H1 (cell line): ENCODE results near the gene LBX1. TPM values are rescaled to one million over a fixed set of nuclear protein-coding genes. Genes with fewer than 3 reads are reported as not detected.

Source experiments
- BRCA1 ChIP-seq: IDR thresholded peaks from 2 replicates; pipeline ENCODE4 v1.6.1; 2012; ENCODE audit warnings: low read depth, low read length, improper control_type of control experiment
- EZH2 ChIP-seq: fragments of 200-600 bp; sonication (generic); IDR thresholded peaks from 2 replicates; pipeline ENCODE4 v1.7.1; 2012; ENCODE audit warnings: low read depth, mild to moderate bottlenecking, moderate library complexity, low read length, inconsistent platforms; ENCODE audit not compliant: severe bottlenecking
- HDAC6 ChIP-seq: IDR thresholded peaks from one replicate; pipeline ENCODE4 v1.7.1; 2012; ENCODE audit warnings: low read depth, mild to moderate bottlenecking, inconsistent platforms, low read length, moderate library complexity
- KDM1A ChIP-seq: fragments of 200-600, 300-600 bp; sonication (generic); IDR thresholded peaks from 2 replicates; pipeline ENCODE4 v1.7.1; 2016; ENCODE audit warnings: mild to moderate bottlenecking, low read length, borderline replicate concordance
- NRF1 ChIP-seq: IDR thresholded peaks from 2 replicates; pipeline ENCODE4 v1.6.1; 2011; ENCODE audit warnings: mild to moderate bottlenecking, low read depth, low read length, improper control_type of control experiment
- RAD21 ChIP-seq, 2 experiments: IDR thresholded peaks in 1 of 2; conservative IDR thresholded peaks in 1 of 2; 2 replicates each; pipeline ENCODE4 v1.6.1; 2011; ENCODE audit warnings: low read depth in 2 of 2, low read length in 2 of 2, improper control_type of control experiment in 1 of 2, inconsistent platforms in 1 of 2, mild to moderate bottlenecking in 1 of 2, moderate library complexity in 1 of 2
- RFX5 ChIP-seq: IDR thresholded peaks from 2 replicates; pipeline ENCODE4 v1.6.1; 2011; ENCODE audit warnings: low read depth, low read length, improper control_type of control experiment, borderline replicate concordance
- SAP30 ChIP-seq: fragments of 300-600 bp; sonication (generic); IDR thresholded peaks from 2 replicates; pipeline ENCODE4 v1.7.1; 2012; ENCODE audit warnings: low read length, moderate library complexity, mild to moderate bottlenecking, inconsistent platforms; ENCODE audit not compliant: insufficient read depth, insufficient replicate concordance
- SRF ChIP-seq: IDR thresholded peaks from 2 replicates; pipeline ENCODE4 v1.6.1; 2011; ENCODE audit warnings: mild to moderate bottlenecking, low read depth, low read length, moderate library complexity
- TAF1 ChIP-seq: IDR thresholded peaks from 2 replicates; pipeline ENCODE4 v1.6.1; 2011; ENCODE audit warnings: mild to moderate bottlenecking, low read depth, low read length
- ZNF274 ChIP-seq: IDR thresholded peaks from 2 replicates; pipeline ENCODE4 v1.7.0; 2012; ENCODE audit warnings: low read length, borderline replicate concordance; ENCODE audit errors: extremely low read depth
- polyA plus RNA-seq, 7 experiments: library from polyadenylated mRNA; depleted of rRNA in 3 of 7; stranded (reverse) in 5 of 7; unstranded in 2 of 7; fragments of >200 nt in 5 of 7; fragments of 200-250 nt in 2 of 7; gene quantifications; 1 replicate in 5 of 7; 2 replicates in 1 of 7; 4 replicates in 1 of 7; pipeline versions ENCODE4 v1.2.1 to v1.2.3, GENCODE V29; 2011 to 2013; ENCODE audit warnings: missing spikeins in 2 of 7, mixed read lengths in 2 of 7
- total RNA-seq: library from RNA; stranded (reverse); fragmentation: NEBNext Ultra II Directional; extraction: Animal tissue kit (Norgen Biotek cat#: 25700); gene quantifications from 2 replicates; pipeline ENCODE4 v1.2.1, GENCODE V29; 2021

Gene LBX1
- total and polyA plus RNA-seq, 2 of the 8 experiments (the other 6 are each of a cell fraction or from before 2014, with no cell fraction given), result not detected

- TF ChIP-seq SRF, result no peak
- TF ChIP-seq HDAC6, result no peak
- TF ChIP-seq EZH2, result peak; percentile 9
- no peak for TF ChIP-seq ZNF274
- no peak for TF ChIP-seq NRF1
- no peak for TF ChIP-seq RFX5
- no peak for TF ChIP-seq RAD21 (IDR thresholded peaks at IDR 0.05 in 1 of 2, conservative IDR thresholded peaks at IDR 0.05 in 1 of 2; ENCODE audit: low read depth in 2 of 2, low read length in 2 of 2)
- TF ChIP-seq TAF1, result no peak
- no peak for TF ChIP-seq BRCA1
- no peak for TF ChIP-seq KDM1A
- no peak for TF ChIP-seq SAP30
Observed at GRCh38 chr10:101216207-101217043, 12.8 kb downstream of the LBX1 start (continued).
